C4-2B (cell line): ENCODE measurements around the gene CPLANE1.
A peak's percentile ranks its signal among the peaks of the same experiment; 100 is the strongest.
"Not testable (repeated sequence)": the region's sequence is repeated elsewhere in the genome, so short reads cannot be mapped to it uniquely, and the experiment has no call there.

ENCODE experiments used
- H3K27ac ChIP-seq: fragments of 450-650 bp; 2 replicates; pipeline ENCODE4 v1.5.1; 2017
- CTCF ChIP-seq: fragments of 450-650 bp; conservative IDR thresholded peaks from 2 replicates; pipeline ENCODE4 v1.5.1; 2017; ENCODE audit warnings: mild to moderate bottlenecking
- ZFX ChIP-seq: fragments of 450-650 bp; IDR thresholded peaks from 2 replicates; pipeline ENCODE4 v1.6.1; 2017

CPLANE1 gene

GRCh38 chr5:37248970-37249814 is at the start of gene CPLANE1:
Gene CPLANE1, minus strand, starts transcription at chr5:37249376. Its CDS starts 1,678 bp downstream, at chr5:37247698.
- TF ChIP-seq CTCF (no peak; the same call in 1 of the 2 replicates), ZFX (peak; percentile 96)
- peak within 1 kb of the TSS; percentile 73 for H3K27ac ChIP-seq

- not testable (repeated sequence) for H3K27ac ChIP-seq
Observed at GRCh38 chr5:37296313-37296712, 47.1 kb upstream of the CPLANE1 start.

- TF ChIP-seq ZFX (no peak), CTCF (no peak)
- H3K27ac ChIP-seq: no peak overlapping the region
Observed at GRCh38 chr5:37283214-37283820, 34.1 kb upstream of the CPLANE1 start.

GRCh38 chr5:37275511-37275910 is 26.3 kb upstream of the CPLANE1 start:
- H3K27ac ChIP-seq: no peak overlapping the region
- TF ChIP-seq CTCF (no peak), ZFX (no peak)

- H3K27ac ChIP-seq: no peak overlapping the region
- TF ChIP-seq CTCF (no peak), ZFX (no peak)
Observed at GRCh38 chr5:37272511-37272910, 23.3 kb upstream of the CPLANE1 start.

- H3K27ac ChIP-seq: not testable (repeated sequence)
Observed at GRCh38 chr5:37268100-37268499, 18.9 kb upstream of the CPLANE1 start.

GRCh38 chr5:37255774-37256358 is 6.7 kb upstream of the CPLANE1 start:
- no peak for TF ChIP-seq CTCF
- no peak for TF ChIP-seq ZFX
- H3K27ac ChIP-seq: no peak overlapping the region

GRCh38 chr5:37254581-37254980 is 5.4 kb upstream of the CPLANE1 start:
- TF ChIP-seq ZFX (no peak), CTCF (no peak)
- H3K27ac ChIP-seq: no peak overlapping the region; the same call in 1 of the 2 replicates
